GM12878 (cell line): Measurements from ENCODE around the gene DNAH9. TPM values are rescaled to one million over a fixed set of nuclear protein-coding genes. Genes with fewer than 3 reads are reported as not detected.

Source experiments
- STAT1 ChIP-seq: fragments of 450-650 bp; conservative IDR thresholded peaks from 2 replicates; pipeline ENCODE4 v1.6.1; 2014; ENCODE audit warnings: antibody characterized with exemption, mild to moderate bottlenecking
- TCF3 ChIP-seq: IDR thresholded peaks from 2 replicates; pipeline ENCODE4 v1.6.1; 2012; ENCODE audit warnings: low read depth, mild to moderate bottlenecking, low read length, borderline replicate concordance; ENCODE audit not compliant: insufficient read depth
- USF1 ChIP-seq: IDR thresholded peaks from 2 replicates; pipeline ENCODE4 v1.6.1; 2011; ENCODE audit warnings: borderline replicate concordance, low read depth, mild to moderate bottlenecking, moderate library complexity, mixed read lengths, low read length; ENCODE audit not compliant: insufficient read depth; ENCODE audit errors: extremely low read length
- polyA plus RNA-seq, 11 experiments: library from polyadenylated mRNA; depleted of rRNA in 4 of 11; unstranded in 6 of 11; stranded (reverse) in 5 of 11; fragments of >200 nt; fragmentation: Nextera tagmentation in 4 of 11; fragmentation: Illumina TruSeq in 1 of 11; extraction: Ambion mirVana in 4 of 11; extraction: Trizol in 1 of 11; gene quantifications; 1 replicate in 1 of 11; 2 replicates in 10 of 11; pipeline versions ENCODE4 v1.2.1 to v1.2.3, GENCODE V29; 2011 to 2016; ENCODE audit warnings: inconsistent platforms in 2 of 11, missing spikeins in 2 of 11, low read depth in 1 of 11
- total RNA-seq, 4 experiments: library from RNA; depleted of rRNA in 3 of 4; stranded (reverse); fragments of >200 nt in 3 of 4; fragmentation: Illumina TruSeq in 1 of 4; extraction: Trizol in 1 of 4; gene quantifications; 2 replicates each; pipeline versions ENCODE4 v1.2.1 to v1.2.3, GENCODE V29; 2013 to 2021
- TF ChIP-seq, protein P1 (sequence below): fragments of 450-650 bp; IDR thresholded peaks from 2 replicates; pipeline ENCODE4 v1.6.1; 2016; ENCODE audit warnings: mild to moderate bottlenecking, moderate library complexity, borderline replicate concordance
- TF ChIP-seq, protein P2 (sequence below): fragments of 450-650 bp; IDR thresholded peaks from 2 replicates; pipeline ENCODE4 v1.6.1; 2017; ENCODE audit warnings: mild to moderate bottlenecking
- TF ChIP-seq, protein P3 (sequence below): IDR thresholded peaks from 2 replicates; pipeline ENCODE4 v1.6.1; 2012; ENCODE audit warnings: mild to moderate bottlenecking, low read depth, low read length

The DNAH9 gene
- total and polyA plus RNA-seq, 10 of the 15 experiments (the other 5 are each of a cell fraction or from before 2014, with no cell fraction given): 0.10 to 0.40 (median 0.19) TPM; not detected in 7

GRCh38 chr17:11803231-11803969 is 205.1 kb downstream of the DNAH9 start (continued):
- TF ChIP-seq, protein P1, sequence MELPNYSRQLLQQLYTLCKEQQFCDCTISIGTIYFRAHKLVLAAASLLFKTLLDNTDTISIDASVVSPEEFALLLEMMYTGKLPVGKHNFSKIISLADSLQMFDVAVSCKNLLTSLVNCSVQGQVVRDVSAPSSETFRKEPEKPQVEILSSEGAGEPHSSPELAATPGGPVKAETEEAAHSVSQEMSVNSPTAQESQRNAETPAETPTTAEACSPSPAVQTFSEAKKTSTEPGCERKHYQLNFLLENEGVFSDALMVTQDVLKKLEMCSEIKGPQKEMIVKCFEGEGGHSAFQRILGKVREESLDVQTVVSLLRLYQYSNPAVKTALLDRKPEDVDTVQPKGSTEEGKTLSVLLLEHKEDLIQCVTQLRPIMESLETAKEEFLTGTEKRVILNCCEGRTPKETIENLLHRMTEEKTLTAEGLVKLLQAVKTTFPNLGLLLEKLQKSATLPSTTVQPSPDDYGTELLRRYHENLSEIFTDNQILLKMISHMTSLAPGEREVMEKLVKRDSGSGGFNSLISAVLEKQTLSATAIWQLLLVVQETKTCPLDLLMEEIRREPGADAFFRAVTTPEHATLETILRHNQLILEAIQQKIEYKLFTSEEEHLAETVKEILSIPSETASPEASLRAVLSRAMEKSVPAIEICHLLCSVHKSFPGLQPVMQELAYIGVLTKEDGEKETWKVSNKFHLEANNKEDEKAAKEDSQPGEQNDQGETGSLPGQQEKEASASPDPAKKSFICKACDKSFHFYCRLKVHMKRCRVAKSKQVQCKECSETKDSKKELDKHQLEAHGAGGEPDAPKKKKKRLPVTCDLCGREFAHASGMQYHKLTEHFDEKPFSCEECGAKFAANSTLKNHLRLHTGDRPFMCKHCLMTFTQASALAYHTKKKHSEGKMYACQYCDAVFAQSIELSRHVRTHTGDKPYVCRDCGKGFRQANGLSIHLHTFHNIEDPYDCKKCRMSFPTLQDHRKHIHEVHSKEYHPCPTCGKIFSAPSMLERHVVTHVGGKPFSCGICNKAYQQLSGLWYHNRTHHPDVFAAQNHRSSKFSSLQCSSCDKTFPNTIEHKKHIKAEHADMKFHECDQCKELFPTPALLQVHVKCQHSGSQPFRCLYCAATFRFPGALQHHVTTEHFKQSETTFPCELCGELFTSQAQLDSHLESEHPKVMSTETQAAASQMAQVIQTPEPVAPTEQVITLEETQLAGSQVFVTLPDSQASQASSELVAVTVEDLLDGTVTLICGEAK: no peak
- TF ChIP-seq TCF3 (no peak), USF1 (no peak), STAT1 (no peak)
- TF ChIP-seq, protein P2, sequence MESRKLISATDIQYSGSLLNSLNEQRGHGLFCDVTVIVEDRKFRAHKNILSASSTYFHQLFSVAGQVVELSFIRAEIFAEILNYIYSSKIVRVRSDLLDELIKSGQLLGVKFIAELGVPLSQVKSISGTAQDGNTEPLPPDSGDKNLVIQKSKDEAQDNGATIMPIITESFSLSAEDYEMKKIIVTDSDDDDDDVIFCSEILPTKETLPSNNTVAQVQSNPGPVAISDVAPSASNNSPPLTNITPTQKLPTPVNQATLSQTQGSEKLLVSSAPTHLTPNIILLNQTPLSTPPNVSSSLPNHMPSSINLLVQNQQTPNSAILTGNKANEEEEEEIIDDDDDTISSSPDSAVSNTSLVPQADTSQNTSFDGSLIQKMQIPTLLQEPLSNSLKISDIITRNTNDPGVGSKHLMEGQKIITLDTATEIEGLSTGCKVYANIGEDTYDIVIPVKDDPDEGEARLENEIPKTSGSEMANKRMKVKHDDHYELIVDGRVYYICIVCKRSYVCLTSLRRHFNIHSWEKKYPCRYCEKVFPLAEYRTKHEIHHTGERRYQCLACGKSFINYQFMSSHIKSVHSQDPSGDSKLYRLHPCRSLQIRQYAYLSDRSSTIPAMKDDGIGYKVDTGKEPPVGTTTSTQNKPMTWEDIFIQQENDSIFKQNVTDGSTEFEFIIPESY: no peak
- TF ChIP-seq, protein P3, sequence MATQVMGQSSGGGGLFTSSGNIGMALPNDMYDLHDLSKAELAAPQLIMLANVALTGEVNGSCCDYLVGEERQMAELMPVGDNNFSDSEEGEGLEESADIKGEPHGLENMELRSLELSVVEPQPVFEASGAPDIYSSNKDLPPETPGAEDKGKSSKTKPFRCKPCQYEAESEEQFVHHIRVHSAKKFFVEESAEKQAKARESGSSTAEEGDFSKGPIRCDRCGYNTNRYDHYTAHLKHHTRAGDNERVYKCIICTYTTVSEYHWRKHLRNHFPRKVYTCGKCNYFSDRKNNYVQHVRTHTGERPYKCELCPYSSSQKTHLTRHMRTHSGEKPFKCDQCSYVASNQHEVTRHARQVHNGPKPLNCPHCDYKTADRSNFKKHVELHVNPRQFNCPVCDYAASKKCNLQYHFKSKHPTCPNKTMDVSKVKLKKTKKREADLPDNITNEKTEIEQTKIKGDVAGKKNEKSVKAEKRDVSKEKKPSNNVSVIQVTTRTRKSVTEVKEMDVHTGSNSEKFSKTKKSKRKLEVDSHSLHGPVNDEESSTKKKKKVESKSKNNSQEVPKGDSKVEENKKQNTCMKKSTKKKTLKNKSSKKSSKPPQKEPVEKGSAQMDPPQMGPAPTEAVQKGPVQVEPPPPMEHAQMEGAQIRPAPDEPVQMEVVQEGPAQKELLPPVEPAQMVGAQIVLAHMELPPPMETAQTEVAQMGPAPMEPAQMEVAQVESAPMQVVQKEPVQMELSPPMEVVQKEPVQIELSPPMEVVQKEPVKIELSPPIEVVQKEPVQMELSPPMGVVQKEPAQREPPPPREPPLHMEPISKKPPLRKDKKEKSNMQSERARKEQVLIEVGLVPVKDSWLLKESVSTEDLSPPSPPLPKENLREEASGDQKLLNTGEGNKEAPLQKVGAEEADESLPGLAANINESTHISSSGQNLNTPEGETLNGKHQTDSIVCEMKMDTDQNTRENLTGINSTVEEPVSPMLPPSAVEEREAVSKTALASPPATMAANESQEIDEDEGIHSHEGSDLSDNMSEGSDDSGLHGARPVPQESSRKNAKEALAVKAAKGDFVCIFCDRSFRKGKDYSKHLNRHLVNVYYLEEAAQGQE: no peak
